Osteocyte (in vitro differentiated cells): Measurements from ENCODE around the gene BBX. TPM values are rescaled to one million over a fixed set of nuclear protein-coding genes. Genes with fewer than 3 reads are reported as not detected.

Experiments
- DNase-seq: peaks from one replicate; pipeline ENCODE4 v3.0.0; 2021; ENCODE audit warnings: mixed read lengths; ENCODE audit not compliant: unreplicated experiment; ENCODE audit errors: extremely low spot score
- H3K27ac Mint-ChIP-seq: one replicate; pipeline ENCODE4 v1.8.0; 2021; ENCODE audit warnings: mild to moderate bottlenecking, mixed read lengths; ENCODE audit not compliant: unreplicated experiment
- H3K27me3 Mint-ChIP-seq: one replicate; pipeline ENCODE4 v1.8.0; 2021; ENCODE audit warnings: mixed read lengths; ENCODE audit not compliant: unreplicated experiment
- H3K36me3 Mint-ChIP-seq: one replicate; pipeline ENCODE4 v1.8.0; 2021; ENCODE audit warnings: mixed read lengths; ENCODE audit not compliant: unreplicated experiment
- H3K4me1 Mint-ChIP-seq: one replicate; pipeline ENCODE4 v1.8.0; 2021; ENCODE audit warnings: mixed read lengths; ENCODE audit not compliant: unreplicated experiment
- H3K4me3 Mint-ChIP-seq: one replicate; pipeline ENCODE4 v1.8.0; 2021; ENCODE audit warnings: mild to moderate bottlenecking, moderate library complexity, mixed read lengths; ENCODE audit not compliant: unreplicated experiment
- H3K9me3 Mint-ChIP-seq: one replicate; pipeline ENCODE4 v1.8.0; 2021; ENCODE audit warnings: mixed read lengths; ENCODE audit not compliant: unreplicated experiment
- CTCF ChIP-seq: fragments of 200-600 bp; sonication (generic); IDR thresholded peaks from 2 replicates; pipeline ENCODE4 v1.5.0; 2021; ENCODE audit warnings: antibody characterized with exemption, mild to moderate bottlenecking, moderate library complexity
- total RNA-seq: library from RNA; stranded (reverse); gene quantifications from 2 replicates; pipeline ENCODE4 v1.2.1, GENCODE V29; 2021

BBX gene
- total RNA-seq, 1 donor from 2014 or later, result 92.2 TPM

GRCh38 chr3:107797586-107797985, 274.8 kb downstream of the BBX start:
- no peak overlapping the region for H3K4me3 Mint-ChIP-seq
- DNase-seq, result no peak
- peaks cover 48% of the 10 kb centered on the region for H3K36me3 Mint-ChIP-seq
- H3K9me3 Mint-ChIP-seq, result no peaks in the 10 kb centered on the region
- H3K27ac Mint-ChIP-seq, result peak overlapping the region; percentile 73
- peaks cover 48% of the 10 kb centered on the region for H3K4me1 Mint-ChIP-seq
- no peaks in the 10 kb centered on the region for H3K27me3 Mint-ChIP-seq
- no peak for TF ChIP-seq CTCF

- peaks cover 54% of the 10 kb centered on the region for H3K36me3 Mint-ChIP-seq
- no peak for DNase-seq
Observed at GRCh38 chr3:107798381-107798780, 275.6 kb downstream of the BBX start.

GRCh38 chr3:107800710-107801109, 277.9 kb downstream of the BBX start:
- H3K27me3 Mint-ChIP-seq, result no peaks in the 10 kb centered on the region
- no peak overlapping the region for H3K4me3 Mint-ChIP-seq
- no peak for DNase-seq

More at GRCh38 chr3:107798381-107798780, 275.6 kb downstream of the BBX start:
- Mint-ChIP-seq H3K9me3 (no peaks in the 10 kb centered on the region), H3K27me3 (no peaks in the 10 kb centered on the region), H3K4me3 (no peak overlapping the region), H3K4me1 (peaks cover 48% of the 10 kb centered on the region), H3K27ac (peak overlapping the region; percentile 73)
- no peak for TF ChIP-seq CTCF

GRCh38 chr3:107803170-107803569, 280.4 kb downstream of the BBX start:
- no peak for DNase-seq
- H3K36me3 Mint-ChIP-seq, result peaks cover 56% of the 10 kb centered on the region
- no peaks in the 10 kb centered on the region for H3K27me3 Mint-ChIP-seq
- H3K9me3 Mint-ChIP-seq, result no peaks in the 10 kb centered on the region
- H3K27ac Mint-ChIP-seq, result no peak overlapping the region
- no peak for TF ChIP-seq CTCF
- H3K4me1 Mint-ChIP-seq, result peaks cover 33% of the 10 kb centered on the region
- no peak overlapping the region for H3K4me3 Mint-ChIP-seq

More at GRCh38 chr3:107800710-107801109, 277.9 kb downstream of the BBX start:
- no peak overlapping the region for H3K27ac Mint-ChIP-seq
- no peaks in the 10 kb centered on the region for H3K9me3 Mint-ChIP-seq
- peaks cover 47% of the 10 kb centered on the region for H3K4me1 Mint-ChIP-seq
- H3K36me3 Mint-ChIP-seq, result peaks cover 53% of the 10 kb centered on the region
- TF ChIP-seq CTCF, result no peak

DNA sequence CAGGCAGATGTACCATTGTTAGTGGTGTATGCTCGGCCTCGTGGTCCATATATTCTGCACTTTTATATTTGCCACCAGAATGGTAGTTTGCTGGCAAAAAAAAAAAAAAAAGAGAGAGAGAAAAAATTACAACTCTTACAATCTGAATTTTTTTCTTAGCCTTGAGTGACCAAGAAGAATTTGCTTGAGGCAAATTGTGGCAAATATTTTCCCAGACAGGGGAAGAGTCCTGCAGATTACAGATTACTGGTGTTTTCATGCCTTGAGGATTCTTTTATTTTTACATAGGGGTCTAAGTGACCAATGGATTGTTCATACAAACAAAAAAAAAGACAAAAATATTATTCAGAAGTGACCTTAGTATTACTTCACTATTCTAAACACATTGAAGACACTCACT, 283.3 kb downstream of the BBX start:
- no peak for TF ChIP-seq CTCF
- H3K36me3 Mint-ChIP-seq, result peaks cover 55% of the 10 kb centered on the region
- peaks cover 15% of the 10 kb centered on the region for H3K4me1 Mint-ChIP-seq
- DNase-seq, result no peak
- no peaks in the 10 kb centered on the region for H3K27me3 Mint-ChIP-seq
- no peak overlapping the region for H3K4me3 Mint-ChIP-seq
- no peaks in the 10 kb centered on the region for H3K9me3 Mint-ChIP-seq
- H3K27ac Mint-ChIP-seq, result no peak overlapping the region
